ENCODE results near the gene SPEM2.

DNA sequence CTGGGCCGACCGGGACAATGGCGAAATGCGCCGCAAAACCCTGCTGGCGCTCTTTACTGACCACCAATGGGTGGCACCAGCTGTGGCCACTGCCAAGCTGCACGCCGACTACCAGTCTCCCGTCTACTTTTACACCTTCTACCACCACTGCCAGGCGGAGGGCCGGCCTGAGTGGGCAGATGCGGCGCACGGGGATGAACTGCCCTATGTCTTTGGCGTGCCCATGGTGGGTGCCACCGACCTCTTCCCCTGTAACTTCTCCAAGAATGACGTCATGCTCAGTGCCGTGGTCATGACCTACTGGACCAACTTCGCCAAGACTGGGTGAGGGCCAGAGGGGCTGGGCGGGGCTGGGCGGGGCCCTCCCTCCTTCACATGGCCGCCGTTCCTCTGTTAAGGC is 9.6 kb upstream of the SPEM2 start:
- TF ChIP-seq, protein P1, sequence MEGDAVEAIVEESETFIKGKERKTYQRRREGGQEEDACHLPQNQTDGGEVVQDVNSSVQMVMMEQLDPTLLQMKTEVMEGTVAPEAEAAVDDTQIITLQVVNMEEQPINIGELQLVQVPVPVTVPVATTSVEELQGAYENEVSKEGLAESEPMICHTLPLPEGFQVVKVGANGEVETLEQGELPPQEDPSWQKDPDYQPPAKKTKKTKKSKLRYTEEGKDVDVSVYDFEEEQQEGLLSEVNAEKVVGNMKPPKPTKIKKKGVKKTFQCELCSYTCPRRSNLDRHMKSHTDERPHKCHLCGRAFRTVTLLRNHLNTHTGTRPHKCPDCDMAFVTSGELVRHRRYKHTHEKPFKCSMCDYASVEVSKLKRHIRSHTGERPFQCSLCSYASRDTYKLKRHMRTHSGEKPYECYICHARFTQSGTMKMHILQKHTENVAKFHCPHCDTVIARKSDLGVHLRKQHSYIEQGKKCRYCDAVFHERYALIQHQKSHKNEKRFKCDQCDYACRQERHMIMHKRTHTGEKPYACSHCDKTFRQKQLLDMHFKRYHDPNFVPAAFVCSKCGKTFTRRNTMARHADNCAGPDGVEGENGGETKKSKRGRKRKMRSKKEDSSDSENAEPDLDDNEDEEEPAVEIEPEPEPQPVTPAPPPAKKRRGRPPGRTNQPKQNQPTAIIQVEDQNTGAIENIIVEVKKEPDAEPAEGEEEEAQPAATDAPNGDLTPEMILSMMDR (IDR thresholded peaks at IDR 0.05 in 2 of 3, conservative IDR thresholded peaks at IDR 0.05 in 1 of 3; ENCODE audit: borderline replicate concordance in 1 of 3, insufficient read depth in 1 of 3, low read depth in 2 of 3, low read length in 2 of 3): no peak
- TF ChIP-seq POLR2A (IDR thresholded peaks at IDR 0.05; ENCODE audit: borderline replicate concordance, extremely low read depth, insufficient read depth, insufficient read length) (no peak), EGR1 (IDR thresholded peaks at IDR 0.05; ENCODE audit: low read depth) (no peak), YY1 (IDR thresholded peaks at IDR 0.05; ENCODE audit: extremely low read depth, insufficient replicate concordance, low read depth, low read length) (no peak), JUND (IDR thresholded peaks at IDR 0.05) (no peak)
- TF ChIP-seq, protein P2, sequence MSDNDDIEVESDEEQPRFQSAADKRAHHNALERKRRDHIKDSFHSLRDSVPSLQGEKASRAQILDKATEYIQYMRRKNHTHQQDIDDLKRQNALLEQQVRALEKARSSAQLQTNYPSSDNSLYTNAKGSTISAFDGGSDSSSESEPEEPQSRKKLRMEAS (IDR thresholded peaks at IDR 0.05): no peak

All from HCT116 (cell line).